OCI-LY1 (cell line): ENCODE measurements around the gene SLC2A11.

Experiments
- H2AFZ ChIP-seq: fragments of 200-600 bp; sonication (generic), shearing (Covaris generic); 2 replicates; pipeline ENCODE4 v1.6.0; 2014; ENCODE audit warnings: antibody characterized with exemption, mild to moderate bottlenecking, low read length
- H3F3A ChIP-seq: fragments of 200-600 bp; sonication (generic), shearing (Covaris generic); 2 replicates; pipeline ENCODE4 v1.6.0; 2014; ENCODE audit warnings: mild to moderate bottlenecking, antibody characterized with exemption, low read length, moderate library complexity; ENCODE audit not compliant: insufficient read depth
- H3K27ac ChIP-seq: fragments of 200-600 bp; sonication (generic); 2 replicates; pipeline ENCODE4 v1.5.1; 2014; ENCODE audit warnings: low read length, mixed run types, mild to moderate bottlenecking, low read depth; ENCODE audit not compliant: poor library complexity, severe bottlenecking
- H3K27me3 ChIP-seq: fragments of 200-600 bp; sonication (generic); 2 replicates; pipeline ENCODE4 v1.6.0; 2014; ENCODE audit warnings: antibody characterized with exemption, mild to moderate bottlenecking, low read length, moderate library complexity; ENCODE audit not compliant: insufficient read depth
- H3K36me3 ChIP-seq: fragments of 200-600 bp; sonication (generic); 2 replicates; pipeline ENCODE4 v1.6.1; 2014; ENCODE audit warnings: mild to moderate bottlenecking, antibody characterized with exemption, low read length, moderate library complexity, mixed read lengths; ENCODE audit not compliant: insufficient read depth
- H3K4me1 ChIP-seq: fragments of 200-600 bp; sonication (generic); 2 replicates; pipeline ENCODE4 v1.5.1; 2014; ENCODE audit warnings: mild to moderate bottlenecking, low read length, moderate library complexity; ENCODE audit not compliant: insufficient read depth, severe bottlenecking
- H3K4me2 ChIP-seq: fragments of 200-600 bp; sonication (generic), shearing (Covaris generic); 2 replicates; pipeline ENCODE4 v1.6.1; 2014; ENCODE audit warnings: low read length
- H3K4me3 ChIP-seq: fragments of 200-600 bp; sonication (generic); 2 replicates; pipeline ENCODE4 v1.5.1; 2014; ENCODE audit warnings: low read length, low read depth, mild to moderate bottlenecking, mixed read lengths; ENCODE audit not compliant: poor library complexity, severe bottlenecking
- H3K79me2 ChIP-seq: fragments of 200-600 bp; shearing (Covaris generic); 2 replicates; pipeline ENCODE4 v1.6.1; 2016; ENCODE audit warnings: mixed run types, low read length, mixed read lengths; ENCODE audit not compliant: insufficient read depth
- H3K9ac ChIP-seq: fragments of 200-600 bp; sonication (generic), shearing (Covaris generic); 2 replicates; pipeline ENCODE4 v1.6.1; 2014; ENCODE audit warnings: mild to moderate bottlenecking, low read length, mixed read lengths
- H3K9me2 ChIP-seq: fragments of 200-600 bp; sonication (generic), shearing (Covaris generic); 2 replicates; pipeline ENCODE4 v1.6.1; 2014; ENCODE audit warnings: low read depth, mild to moderate bottlenecking, low read length, mixed read lengths
- H3K9me3 ChIP-seq: fragments of 200-600 bp; shearing (Covaris generic); 2 replicates; pipeline ENCODE4 v1.6.1; 2014; ENCODE audit warnings: low read length, mixed read lengths
- H4K20me1 ChIP-seq: fragments of 200-600 bp; sonication (generic), shearing (Covaris generic); 2 replicates; pipeline ENCODE4 v1.6.0; 2016; ENCODE audit warnings: mild to moderate bottlenecking, low read length; ENCODE audit not compliant: insufficient read depth
- CTCF ChIP-seq: fragments of 200-600 bp; sonication (generic), shearing (Covaris generic); IDR thresholded peaks from 2 replicates; pipeline ENCODE4 v1.5.1; 2017; ENCODE audit warnings: mild to moderate bottlenecking, antibody characterized with exemption, low read length, moderate library complexity, mixed read lengths
- EZH2 ChIP-seq: fragments of 200-600 bp; sonication (generic), shearing (Covaris generic); IDR thresholded peaks from 2 replicates; pipeline ENCODE4 v1.8.0; 2017; ENCODE audit warnings: borderline replicate concordance, mixed run types, mild to moderate bottlenecking, antibody characterized with exemption, low read length, moderate library complexity, mixed read lengths

The SLC2A11 gene

GRCh38 chr22:23816156-23816976 lies 41.3 kb upstream of the SLC2A11 start:
- Histone ChIP-seq H3K9me3 (no peaks in the 10 kb centered on the region), H3K27me3 (no peaks in the 10 kb centered on the region), H3K9ac (no peak overlapping the region), H3K4me3 (no peak overlapping the region), H3K36me3 (peaks cover 98% of the 10 kb centered on the region), H3K27ac (no peak overlapping the region), H3K9me2 (no peaks in the 10 kb centered on the region), H3K4me2 (no peak overlapping the region), H3K4me1 (peaks cover 14% of the 10 kb centered on the region), H4K20me1 (no peaks in the 10 kb centered on the region), H2AFZ (no peak overlapping the region), H3F3A (no peaks in the 10 kb centered on the region), H3K79me2 (peaks cover 23% of the 10 kb centered on the region)
- TF ChIP-seq CTCF = no peak
- no peak for TF ChIP-seq EZH2

- Histone ChIP-seq H3K4me3 (no peak overlapping the region), H3K79me2 (peaks cover 16% of the 10 kb centered on the region), H3K9ac (no peak overlapping the region), H3K4me2 (no peak overlapping the region), H3K9me2 (no peaks in the 10 kb centered on the region), H3K27ac (no peak overlapping the region), H2AFZ (no peak overlapping the region), H3K27me3 (no peaks in the 10 kb centered on the region), H3K36me3 (peaks cover 99% of the 10 kb centered on the region), H4K20me1 (no peaks in the 10 kb centered on the region), H3K4me1 (peaks cover 14% of the 10 kb centered on the region), H3K9me3 (no peaks in the 10 kb centered on the region), H3F3A (no peaks in the 10 kb centered on the region)
- TF ChIP-seq CTCF = no peak
- no peak for TF ChIP-seq EZH2
Measured at GRCh38 chr22:23817146-23817545, 40.5 kb upstream of the SLC2A11 start.

DNA sequence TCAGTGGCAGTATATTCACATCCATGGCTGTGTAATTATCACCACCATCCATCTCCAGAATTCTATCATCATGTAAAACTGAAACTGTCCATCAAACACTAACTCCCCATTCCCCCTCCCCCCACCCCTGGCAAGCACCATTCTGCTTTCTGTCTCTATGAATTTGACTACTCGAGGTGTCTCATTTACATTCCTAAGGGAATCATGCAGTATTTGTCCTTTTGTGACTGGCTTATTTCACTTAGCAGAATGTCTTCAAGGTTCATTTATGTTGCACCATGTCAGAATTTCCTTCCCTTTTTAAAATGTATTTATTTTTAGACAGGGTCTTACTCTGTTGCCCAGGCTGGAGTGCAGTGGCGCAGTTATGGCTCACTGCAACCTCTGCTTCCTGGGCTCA lies 39.1 kb upstream of the SLC2A11 start:
- peaks cover 14% of the 10 kb centered on the region for H3K4me1 ChIP-seq
- no peaks in the 10 kb centered on the region for H3K9me3 ChIP-seq
- no peak overlapping the region for H3K4me3 ChIP-seq
- H3K4me2 ChIP-seq = no peak overlapping the region
- no peaks in the 10 kb centered on the region for H3K27me3 ChIP-seq
- H3F3A ChIP-seq = no peaks in the 10 kb centered on the region
- H2AFZ ChIP-seq = no peak overlapping the region
- TF ChIP-seq CTCF (no peak), EZH2 (no peak)
- H3K27ac ChIP-seq = no peak overlapping the region
- H3K36me3 ChIP-seq = peaks cover 98% of the 10 kb centered on the region
- peaks cover 12% of the 10 kb centered on the region; the same call in 1 of the 2 replicates for H3K79me2 ChIP-seq
- no peaks in the 10 kb centered on the region for H3K9me2 ChIP-seq
- no peak overlapping the region for H3K9ac ChIP-seq
- H4K20me1 ChIP-seq = no peaks in the 10 kb centered on the region
